ENCODE results near the gene TMA7.
"Not testable (repeated sequence)": the region's sequence is repeated elsewhere in the genome, so short reads cannot be mapped to it uniquely, and the experiment has no call there.

The TMA7 gene

GRCh38 chr3:48439820-48440589 is at the start of gene TMA7, which contains the start of gene CCDC51:
Gene TMA7 (plus strand): TSS chr3:48440257. CDS start chr3:48440297, 40 bp downstream.
Gene CCDC51 (minus strand): TSS chr3:48440119. CDS start chr3:48435128, 4,991 bp downstream.
- DNase-seq (ENCODE audit: low spot score), result peak; percentile 99

GRCh38 chr3:48394391-48394790 is 45.7 kb upstream of the TMA7 start:
- DNase-seq (ENCODE audit: low spot score), result peak; percentile 36

GRCh38 chr3:48395714-48396113 is 44.3 kb upstream of the TMA7 start:
- no peak for DNase-seq (ENCODE audit: low spot score)

GRCh38 chr3:48397767-48398681 is 42.0 kb upstream of the TMA7 start:
- no peak for DNase-seq (ENCODE audit: low spot score)

GRCh38 chr3:48398701-48399386 is 41.2 kb upstream of the TMA7 start:
- no peak for DNase-seq (ENCODE audit: low spot score)

- DNase-seq (ENCODE audit: low spot score), result no peak
These were observed 40.5 kb upstream of the TMA7 start for GRCh38 chr3:48399387-48400172.

- DNase-seq (ENCODE audit: low spot score), result peak; percentile 72
These were observed 39.1 kb upstream of the TMA7 start for GRCh38 chr3:48400824-48401433.

GRCh38 chr3:48401434-48401901 is 38.6 kb upstream of the TMA7 start:
- DNase-seq (ENCODE audit: low spot score), result not testable (repeated sequence)

- no peak for DNase-seq (ENCODE audit: low spot score)
These were observed 37.8 kb upstream of the TMA7 start for GRCh38 chr3:48402281-48402732.

GRCh38 chr3:48402907-48403306 is 37.1 kb upstream of the TMA7 start:
- DNase-seq (ENCODE audit: low spot score), result no peak

GRCh38 chr3:48403533-48404439 is 36.3 kb upstream of the TMA7 start:
- no peak for DNase-seq (ENCODE audit: low spot score)

- no peak for DNase-seq (ENCODE audit: low spot score)
These were observed 35.4 kb upstream of the TMA7 start for GRCh38 chr3:48404440-48405342.

- no peak for DNase-seq (ENCODE audit: low spot score)
These were observed 34.6 kb upstream of the TMA7 start for GRCh38 chr3:48405343-48405881.

GRCh38 chr3:48405971-48406370 is 34.1 kb upstream of the TMA7 start:
- DNase-seq (ENCODE audit: low spot score), result no peak

GRCh38 chr3:48406443-48407431 is 33.3 kb upstream of the TMA7 start:
- no peak for DNase-seq (ENCODE audit: low spot score)

- no peak for DNase-seq (ENCODE audit: low spot score)
These were observed 32.4 kb upstream of the TMA7 start for GRCh38 chr3:48407542-48408099.

- no peak for DNase-seq (ENCODE audit: low spot score)
These were observed 31.2 kb upstream of the TMA7 start for GRCh38 chr3:48408823-48409281.

Data from activated CD4-positive, alpha-beta T cell treated with anti-CD3 and anti-CD28 coated beads, Interleukin-2, Interleukin-4, amounts not matched to agents 100 ng/mL and 50 ng/mL, durations not matched to agents 16 hours and 8 hours (primary cell).